Measurements from ENCODE around the gene TBC1D28.
"Not testable (repeated sequence)": the region's sequence is repeated elsewhere in the genome, so short reads cannot be mapped to it uniquely, and the experiment has no call there.

Gene TBC1D28

DNA sequence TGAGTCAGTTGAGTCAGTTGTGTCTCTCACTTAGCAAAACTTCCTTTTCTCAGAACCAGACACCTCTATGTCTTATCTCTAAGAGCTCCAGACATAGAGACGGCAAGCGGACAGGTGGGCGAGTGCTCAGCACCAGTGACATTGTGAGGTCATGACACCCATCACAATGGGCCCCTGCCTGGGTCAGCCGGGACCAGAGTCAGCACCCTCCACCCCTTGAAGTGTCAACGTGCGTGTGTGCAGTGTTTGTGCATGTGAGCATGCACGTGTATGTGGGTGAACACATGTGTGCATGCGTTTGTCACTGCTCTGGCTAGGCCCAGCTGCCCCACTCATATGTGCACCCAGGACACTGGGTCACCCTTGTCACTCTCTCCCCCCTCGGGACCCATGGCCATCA is at the start of gene TBC1D28:
Gene TBC1D28, minus strand, starts transcription at position 101 of the 400 bp plus-strand sequence. CDS start 3,039 bp downstream, outside the sequence.
- DNase-seq, result not testable (repeated sequence)

DNA sequence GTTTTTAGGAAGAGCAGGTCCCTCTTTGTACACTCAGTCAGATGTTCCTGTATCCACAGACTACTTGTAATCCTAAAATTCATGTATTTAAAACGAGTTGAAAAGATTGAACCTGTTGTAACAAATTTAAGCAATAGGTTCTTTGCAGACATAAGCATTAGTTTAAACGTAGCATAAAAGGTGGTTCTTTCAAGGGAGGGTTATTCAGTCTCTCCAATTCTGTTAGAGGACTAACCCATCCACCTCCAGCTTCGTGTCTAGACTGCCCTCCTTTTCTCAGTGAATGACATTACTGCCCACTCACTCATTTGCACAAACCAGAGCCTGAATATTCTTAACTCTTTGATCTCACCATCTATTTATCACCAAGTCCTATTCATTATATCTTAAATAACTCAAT is 38.5 kb upstream of the TBC1D28 start:
- DNase-seq, result not testable (repeated sequence)

DNA sequence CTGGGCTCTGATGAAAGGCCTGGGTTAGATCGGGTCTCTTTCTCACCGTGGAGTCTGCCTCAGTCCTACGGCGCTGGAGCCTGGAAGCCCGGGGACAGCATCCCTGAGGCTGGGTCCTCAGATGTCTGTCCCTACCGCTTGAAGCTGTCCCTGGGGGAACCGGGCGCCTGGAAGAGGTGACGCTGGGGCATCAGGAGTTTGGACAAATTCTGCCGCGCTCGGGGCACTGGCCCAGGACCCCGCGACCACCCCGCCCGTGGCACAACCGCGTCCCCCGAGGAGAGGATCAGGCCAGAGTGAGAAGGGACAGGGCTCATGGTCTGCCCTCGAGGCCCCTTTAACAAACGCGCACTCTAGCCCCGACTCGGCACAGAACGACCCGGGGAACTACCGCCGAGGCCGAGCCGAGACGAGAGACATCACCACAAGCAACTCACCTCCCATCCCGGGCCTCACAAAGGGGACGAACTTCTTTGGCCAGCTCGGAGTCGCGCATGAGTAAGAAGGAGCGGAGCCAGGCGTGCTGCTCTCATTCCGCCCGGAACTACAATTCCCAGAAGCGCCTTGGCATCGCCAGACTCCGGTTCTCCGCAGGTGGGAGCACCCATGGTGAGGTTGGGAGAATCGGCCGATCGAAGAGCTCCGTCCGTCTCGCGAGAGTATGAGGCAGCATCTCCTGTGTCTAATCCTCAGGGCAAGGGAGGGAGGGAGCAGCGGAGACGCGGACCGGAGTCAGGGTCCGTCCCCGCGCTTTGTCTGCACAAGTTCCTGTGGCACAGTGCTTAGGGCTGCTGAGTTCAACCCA is 37.8 kb upstream of the TBC1D28 start, which contains the start of gene FOXO3B:
Gene FOXO3B, minus strand, starts transcription at position 548 of the 805 bp plus-strand sequence. CDS start 663 bp downstream, outside the sequence.
- DNase-seq, result peak; percentile 63 to 71

DNA sequence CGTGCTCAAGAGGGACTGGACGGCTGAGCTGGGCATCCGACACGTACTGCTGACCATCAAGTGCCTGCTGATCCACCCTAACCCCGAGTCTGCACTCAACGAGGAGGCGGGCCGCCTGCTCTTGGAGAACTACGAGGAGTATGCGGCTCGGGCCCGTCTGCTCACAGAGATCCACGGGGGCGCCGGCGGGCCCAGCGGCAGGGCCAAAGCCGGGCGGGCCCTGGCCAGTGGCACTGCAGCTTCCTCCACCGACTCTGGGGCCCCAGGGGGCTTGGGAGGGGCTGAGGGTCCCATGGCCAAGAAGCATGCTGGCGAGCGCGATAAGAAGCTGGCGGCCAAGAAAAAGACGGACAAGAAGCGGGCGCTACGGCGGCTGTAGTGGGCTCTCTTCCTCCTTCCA is 33.2 kb upstream of the TBC1D28 start:
- DNase-seq, result not testable (repeated sequence)

DNA sequence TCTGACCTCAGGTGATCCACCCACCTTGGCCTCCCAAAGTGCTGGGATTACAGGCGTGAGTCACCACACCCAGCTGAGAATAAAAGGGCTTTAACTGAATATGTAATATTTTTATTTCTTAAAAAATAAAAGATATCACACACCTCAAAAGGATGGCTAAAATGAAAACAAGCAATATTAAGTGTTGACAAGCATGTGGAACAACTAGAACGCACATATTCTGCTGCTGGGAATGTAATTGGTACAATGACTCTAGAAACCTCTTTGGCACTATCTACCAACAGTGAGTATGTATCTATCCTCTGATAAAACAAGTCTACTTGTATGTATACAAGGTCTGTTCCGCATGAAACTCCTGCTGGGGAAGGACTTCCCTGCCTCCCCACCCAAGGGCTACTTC is 32.7 kb upstream of the TBC1D28 start:
- DNase-seq, result not testable (repeated sequence)

DNA sequence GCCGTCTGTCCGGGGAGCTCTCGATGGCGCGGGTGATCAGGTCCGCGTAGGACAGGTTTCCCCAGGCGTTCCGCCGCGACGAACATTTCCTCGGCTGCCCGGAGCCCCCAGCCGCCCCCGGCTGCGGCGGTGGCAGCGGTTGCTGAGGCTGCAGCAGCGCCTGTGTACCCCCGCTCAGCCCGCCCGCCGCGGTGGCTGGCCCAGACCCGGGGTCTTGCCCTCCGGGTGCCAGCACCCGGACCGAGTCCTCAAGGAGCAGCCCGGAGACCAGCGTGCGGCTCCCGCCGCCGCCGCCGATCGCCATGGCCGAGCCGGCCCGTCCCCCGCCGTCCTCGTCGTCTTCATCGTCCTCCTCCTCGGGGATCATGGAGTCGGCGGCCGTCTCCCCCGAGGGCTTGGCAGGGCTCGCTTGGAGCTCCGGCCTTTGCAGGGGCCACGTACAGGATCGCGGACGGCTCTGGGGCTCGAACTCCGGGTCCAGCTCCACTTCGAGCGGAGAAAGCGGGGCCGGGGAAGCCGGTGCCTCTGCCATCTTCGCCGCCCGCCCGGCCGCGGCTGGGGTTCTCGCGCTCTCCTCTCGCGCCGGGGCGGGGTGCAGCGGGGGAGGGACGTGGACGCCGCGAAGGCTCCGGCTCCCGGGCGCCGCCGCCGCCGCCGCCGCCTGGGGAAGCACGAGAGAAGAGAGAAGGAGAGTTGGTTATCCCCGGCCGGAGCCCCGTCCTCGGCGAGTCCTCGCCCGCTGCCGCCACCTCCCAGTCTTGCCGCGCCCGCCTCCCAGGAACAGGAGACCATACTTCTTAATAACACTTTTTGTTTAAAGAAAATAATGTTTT is 28.4 kb upstream of the TBC1D28 start:
- not testable (repeated sequence) for DNase-seq

DNA sequence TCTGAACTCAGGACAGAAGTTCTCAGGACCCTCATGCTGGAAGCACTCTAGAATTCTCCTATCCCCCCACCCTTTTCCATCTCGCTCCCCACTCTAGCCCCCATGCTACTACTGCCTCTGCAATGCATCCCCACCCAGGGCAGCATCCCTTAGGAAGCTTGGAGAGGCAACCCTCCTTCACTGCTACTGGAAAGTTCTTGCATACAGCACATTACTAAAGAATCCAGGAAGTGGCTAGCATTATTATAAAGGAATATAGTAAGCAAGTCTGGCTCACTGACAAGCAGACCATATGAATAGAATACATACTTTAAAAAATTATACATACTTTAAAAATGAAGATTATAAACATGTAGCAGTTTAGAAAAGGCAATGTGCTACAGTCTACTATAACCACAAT is 24.4 kb upstream of the TBC1D28 start:
- DNase-seq, result not testable (repeated sequence)

DNA sequence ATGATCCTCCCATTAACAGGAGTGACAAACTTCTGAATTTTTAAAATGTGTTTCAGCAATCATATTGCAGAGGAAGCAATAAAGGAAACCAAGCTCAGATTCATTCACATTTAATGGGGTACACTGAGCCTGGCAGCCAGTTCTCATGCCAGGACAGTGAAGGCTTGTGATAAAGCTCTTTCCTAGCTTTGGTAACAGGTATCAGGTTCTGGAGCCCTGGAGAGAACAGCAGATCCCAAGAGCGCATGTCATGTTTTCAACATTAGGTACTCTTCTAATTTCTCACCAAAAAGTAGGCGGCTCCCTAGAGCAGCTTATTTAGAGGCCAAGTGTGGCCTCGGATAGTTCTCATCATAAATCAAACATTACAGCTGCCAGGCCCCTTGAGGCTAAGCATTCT is 23.3 kb upstream of the TBC1D28 start:
- DNase-seq, result not testable (repeated sequence)

DNA sequence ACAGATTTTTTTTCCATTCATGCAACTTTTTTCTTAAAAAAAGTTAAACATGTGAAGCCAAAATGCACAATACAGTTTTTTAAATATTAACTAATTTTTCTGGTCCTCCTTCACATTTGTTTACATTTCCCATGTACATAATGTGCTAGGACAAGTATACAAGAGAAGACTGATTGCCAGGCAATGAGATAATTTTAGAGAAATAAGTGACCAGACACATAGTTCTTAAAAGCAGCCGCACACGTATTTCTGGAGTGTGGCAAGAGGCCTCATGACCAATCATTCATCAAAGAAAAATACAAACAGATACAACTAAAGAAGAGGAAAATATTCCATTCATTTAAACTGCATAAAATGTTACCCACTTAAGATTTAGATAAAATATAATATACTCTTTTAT is 22.1 kb upstream of the TBC1D28 start:
- not testable (repeated sequence) for DNase-seq

DNA sequence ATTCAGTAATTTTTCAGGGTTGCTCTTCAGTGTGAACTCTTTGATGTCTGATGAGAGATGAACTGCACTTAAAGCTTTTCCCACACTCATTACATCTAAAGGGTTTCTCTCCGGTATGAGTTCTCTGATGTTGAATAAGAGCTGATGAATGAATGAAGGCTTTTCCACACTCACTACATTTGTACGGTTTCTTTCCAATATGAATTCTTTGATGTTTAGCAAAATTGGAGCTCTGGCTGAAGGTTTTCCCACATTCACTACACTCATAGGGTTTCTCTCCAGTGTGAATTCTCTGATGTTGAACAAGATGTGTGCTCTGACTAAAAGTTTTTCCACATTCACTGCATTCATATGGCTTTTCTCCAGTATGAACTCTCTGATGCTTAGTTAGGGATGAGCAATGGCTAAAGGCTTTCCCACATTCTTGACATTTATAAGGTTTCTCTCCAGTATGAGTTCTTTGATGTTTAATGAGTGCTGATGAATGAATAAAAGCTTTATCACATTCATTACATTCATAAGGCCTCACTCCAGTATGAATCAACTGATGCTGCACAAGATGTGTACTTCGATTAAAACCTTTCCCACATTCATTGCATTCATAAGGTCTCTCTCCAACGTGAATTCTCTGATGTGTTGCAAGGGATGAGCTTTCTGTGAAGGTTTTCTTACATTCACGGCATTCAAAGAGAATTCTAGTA is 17.9 kb upstream of the TBC1D28 start:
- not testable (repeated sequence) for DNase-seq

DNA sequence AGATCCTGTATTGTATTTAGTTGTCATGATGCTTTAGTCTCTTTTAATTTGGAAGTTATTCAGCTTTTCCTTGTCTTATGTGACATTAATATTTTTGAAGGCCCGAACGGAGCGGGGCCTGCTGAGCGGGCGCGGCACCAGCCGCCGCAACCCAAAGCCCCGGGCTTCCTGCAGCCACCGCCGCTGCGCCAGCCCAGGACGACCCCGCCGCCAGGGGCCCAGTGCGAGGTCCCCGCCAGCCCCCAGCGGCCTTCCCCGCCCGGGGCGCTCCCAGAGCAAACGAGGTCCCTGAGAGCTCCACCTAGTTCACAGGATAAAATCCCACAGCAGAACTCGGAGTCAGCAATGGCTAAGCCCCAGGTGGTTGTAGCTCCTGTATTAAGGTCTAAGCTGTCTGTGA is 5.9 kb upstream of the TBC1D28 start:
- not testable (repeated sequence) for DNase-seq

DNA sequence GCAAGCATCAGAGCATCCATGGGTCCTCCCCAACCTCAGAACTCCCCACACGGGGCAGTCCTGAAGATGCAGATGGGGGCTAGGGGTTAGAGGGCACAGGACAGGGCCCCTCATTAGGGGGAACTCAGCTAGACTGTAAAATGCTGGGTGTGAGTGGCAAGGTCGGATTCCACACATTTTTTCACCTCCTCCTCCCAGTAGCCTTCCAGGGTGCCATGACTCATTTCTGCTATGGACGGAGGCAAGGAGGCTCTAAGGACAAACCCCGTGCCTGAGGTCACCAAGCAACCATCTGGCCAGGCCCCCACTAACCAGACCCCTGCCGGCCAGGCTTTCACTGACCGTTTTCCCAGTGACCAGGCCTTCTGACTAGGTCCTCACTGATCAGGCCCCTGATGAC is 1.1 kb downstream of the TBC1D28 start:
- not testable (repeated sequence) for DNase-seq

DNA sequence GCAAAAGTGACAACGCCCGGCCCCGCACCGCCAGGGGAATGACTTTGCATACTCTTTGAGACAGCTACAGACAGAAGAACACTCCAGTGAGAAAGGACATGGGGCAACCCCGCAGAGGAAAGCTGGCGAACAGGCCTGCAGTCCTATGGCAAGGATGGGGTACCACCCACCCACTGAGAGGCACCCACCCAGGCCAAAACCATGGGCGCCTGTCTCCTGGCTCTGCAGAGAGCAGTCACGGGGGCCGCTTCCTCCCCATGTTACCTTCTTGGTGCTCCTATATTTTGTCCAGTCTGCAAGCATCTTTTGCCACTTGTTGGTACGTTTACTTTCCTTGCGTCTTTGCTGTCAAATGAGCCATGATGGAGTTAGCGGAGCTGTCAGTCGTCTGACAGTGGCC is 5.8 kb downstream of the TBC1D28 start:
- DNase-seq, result not testable (repeated sequence)

DNA sequence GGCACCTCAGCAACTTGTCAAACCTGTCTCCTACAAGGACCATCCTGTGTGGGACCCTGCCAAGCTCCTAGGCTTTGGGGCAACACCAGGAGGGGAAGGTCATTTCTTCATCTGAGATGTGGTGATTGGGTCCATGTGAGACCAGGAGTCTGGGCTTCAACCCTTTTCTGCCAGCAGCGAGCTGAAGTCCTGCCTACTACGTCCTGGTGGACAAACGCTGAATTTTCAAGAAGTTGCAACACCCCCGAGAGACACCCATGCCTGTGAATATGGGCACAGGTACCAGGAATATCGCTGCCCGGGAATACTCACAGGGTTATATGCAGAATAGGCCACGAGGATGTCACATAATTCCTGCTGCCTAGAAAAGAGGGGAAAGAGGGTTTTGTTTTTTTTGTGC is 8.0 kb downstream of the TBC1D28 start:
- DNase-seq, result not testable (repeated sequence)

DNA sequence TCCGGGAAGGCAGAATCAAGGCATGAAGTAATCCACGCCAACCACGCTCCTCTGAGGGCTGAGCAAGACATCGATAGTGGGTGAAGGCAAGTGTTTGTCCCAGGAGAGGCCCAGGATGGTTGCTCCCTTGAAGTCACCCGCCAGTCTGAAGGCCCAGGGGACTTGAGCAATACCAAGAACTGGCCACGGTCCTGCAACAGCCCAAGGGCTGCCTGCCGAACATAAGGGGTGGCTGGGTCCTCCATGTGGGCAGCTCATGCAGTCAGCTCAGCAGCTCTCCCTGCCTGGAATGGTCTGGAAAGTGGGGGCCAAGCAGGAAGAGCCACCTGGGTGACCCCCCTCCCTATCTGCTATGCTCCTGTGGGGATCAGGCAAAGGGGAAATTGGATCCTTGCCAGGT is 8.4 kb downstream of the TBC1D28 start:
- not testable (repeated sequence) for DNase-seq

DNA sequence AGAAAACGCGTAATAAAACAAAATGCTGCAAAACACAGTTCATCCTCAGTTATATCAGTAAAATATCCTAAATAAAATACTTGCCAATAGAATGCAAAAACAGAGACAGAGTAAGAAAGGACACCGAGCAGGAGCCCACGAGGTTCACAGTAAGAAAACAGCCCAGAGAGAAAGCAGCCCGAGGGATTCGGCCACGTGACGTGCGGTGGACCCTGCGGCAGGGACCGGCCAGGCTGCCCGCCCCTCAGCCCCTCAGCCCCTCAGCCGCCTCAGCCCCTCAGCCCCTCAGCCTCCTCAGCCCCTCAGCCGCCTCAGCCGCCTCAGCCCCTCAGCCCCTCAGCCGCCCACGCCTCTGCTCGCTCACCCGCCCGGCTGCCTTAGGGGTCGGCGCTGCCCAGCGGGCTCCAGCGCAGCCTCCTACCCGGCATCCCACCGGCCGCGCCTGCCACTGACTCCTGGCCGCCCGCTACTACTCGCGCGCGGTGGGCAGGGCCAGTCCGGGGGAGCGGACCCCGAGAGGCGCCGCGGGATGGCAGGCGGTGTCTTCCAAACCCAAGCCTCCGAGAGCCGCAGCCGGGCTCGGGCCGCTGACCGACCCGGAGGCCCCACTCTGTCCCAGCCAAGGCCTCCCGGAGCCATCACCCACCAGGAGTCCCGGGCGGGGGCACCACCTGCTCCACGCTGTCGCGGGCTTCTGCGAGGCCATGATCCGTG is 9.5 kb downstream of the TBC1D28 start:
- DNase-seq, result not testable (repeated sequence)

DNA sequence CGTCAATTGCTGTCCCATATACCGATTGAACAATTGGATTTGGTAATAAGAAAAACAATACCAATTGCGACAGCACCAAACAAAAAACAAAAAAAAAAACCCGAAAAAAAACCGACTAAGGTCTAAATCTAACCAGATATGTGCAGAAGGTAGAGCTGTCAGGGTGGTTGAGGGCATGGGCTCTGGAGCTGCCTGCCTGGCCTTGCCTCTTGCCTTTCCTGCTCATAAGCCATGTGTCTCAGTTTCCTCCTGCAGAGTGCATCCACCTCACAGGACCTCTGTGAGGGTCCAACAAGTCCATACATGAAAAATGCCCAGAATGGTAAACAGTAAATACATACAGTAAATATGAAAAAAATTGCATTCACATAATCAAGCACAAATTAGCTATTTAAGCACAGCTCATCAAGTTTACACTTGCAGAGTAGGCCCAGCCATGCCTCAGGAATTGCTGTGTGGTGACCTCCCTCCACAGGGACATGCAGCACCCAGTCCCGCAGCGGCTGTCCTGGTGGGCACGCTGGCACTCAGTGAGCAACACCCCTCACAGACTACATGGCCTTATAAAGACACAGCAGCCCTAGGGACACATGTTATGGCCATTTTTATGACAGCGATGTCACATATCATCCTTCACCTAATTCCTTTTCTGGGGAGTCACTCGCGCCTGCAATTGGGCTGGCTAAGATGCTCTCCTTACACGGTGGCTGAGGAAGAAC is 17.9 kb downstream of the TBC1D28 start:
- DNase-seq, result no peak

DNA sequence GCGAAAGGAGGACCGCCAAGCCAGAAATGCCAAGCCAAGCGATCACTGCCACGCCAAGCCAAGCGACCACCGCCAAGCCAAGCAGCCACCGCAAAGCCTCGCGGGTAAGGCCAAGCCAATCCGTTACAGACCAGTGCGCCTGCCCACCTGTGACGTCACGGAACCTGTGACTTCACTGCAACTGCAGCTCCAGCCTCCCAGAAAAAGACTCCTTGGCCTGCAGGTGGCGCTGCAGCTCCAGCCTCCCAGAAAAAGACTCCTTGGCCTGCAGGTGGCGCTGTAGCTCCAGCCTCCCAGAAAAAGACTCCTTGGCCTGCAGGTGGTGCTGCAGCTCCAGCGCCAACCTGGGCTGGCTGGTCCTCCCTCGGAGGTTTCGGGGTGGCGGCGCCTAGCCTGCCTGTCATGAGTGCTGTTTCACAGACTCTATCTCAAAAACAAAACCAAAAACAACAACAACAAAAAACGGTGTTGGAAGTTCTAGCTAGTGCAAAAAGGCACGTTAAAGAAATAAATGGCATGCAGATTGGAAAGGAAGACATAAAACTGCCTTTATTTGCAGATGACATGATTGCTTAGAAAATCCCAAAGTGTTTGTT is 18.6 kb downstream of the TBC1D28 start:
- peak; percentile 96 for DNase-seq

DNA sequence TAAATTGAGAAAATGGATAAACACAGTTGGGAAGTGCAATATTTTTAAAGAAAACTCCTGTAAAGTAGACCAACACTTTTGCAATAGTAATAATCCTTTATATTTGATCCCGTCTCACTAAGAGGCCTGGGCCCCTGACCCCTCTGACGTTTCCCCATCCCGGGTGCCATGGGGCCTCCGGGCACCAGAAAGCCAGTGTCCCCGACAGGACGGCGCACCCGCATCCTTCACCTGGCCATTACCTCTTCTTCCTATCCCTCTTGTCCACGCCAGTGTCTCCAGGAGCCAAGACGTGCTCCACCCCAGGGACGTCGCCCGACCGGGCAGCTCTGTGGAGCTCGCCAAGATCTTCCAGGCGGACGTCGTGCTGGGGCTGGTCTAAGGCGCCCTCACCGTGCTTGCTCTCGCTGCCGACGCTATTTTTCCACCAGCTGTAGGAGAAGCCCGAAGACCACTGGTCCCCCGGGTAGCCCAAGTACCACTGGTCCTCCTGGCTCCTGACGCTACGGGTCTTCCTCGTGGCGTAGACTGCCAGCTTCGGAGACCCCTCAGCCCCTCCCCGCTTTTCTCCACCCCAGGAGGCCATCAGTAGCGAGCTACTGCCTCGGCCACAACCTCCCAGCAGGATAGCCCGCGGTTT is 19.2 kb downstream of the TBC1D28 start:
- not testable (repeated sequence) for DNase-seq

DNA sequence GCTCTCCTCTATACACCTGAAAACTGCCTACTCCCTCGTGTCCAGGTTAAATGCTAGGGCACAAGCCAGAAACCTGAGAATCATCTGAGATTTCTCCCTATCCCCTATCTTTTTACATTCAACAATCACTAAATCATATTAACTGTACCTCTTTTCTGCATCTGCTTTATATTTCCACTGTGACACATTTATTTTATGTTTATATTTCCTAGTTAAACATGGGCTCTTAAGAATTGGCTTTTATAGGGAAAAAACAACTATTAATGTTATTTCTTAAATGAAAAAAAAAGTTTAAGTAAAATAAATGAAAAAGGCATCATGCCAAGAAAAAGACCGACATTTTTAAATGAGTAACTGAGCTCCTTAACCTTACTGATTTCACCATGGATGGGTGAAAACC is 26.6 kb downstream of the TBC1D28 start:
- not testable (repeated sequence) for DNase-seq

DNA sequence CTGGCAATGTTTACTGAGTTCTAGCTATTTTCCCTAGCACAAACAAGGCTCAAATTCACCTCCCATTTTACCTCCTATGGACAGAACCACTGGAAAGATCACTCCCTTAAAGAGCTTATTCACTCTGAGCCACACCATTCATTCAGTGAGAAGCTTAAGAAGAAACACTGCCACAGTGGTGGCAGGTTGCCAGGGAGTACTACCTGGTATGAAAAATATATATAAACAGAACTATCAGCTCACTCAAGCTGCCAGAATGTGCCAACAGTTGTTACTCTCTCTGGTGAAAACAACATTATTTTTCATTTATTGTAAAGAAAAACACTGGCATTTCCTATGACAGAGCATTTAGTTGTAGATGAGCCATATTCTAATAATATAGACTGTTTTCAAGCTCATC is 31.2 kb downstream of the TBC1D28 start:
- DNase-seq, result not testable (repeated sequence)

Measured in activated CD4-positive, alpha-beta T cell treated with anti-CD3 and anti-CD28 coated beads, Interleukin-2, amount 50 U/mL, for 48 hours (primary cell).